HEK293T (cell line): ENCODE data around the gene LIME1.

Experiments
- CTCF ChIA-PET: fragments of 350-600 bp; formaldehyde crosslinking; extraction: SDS; loops from one replicate; lab custom pipeline; 2021; ENCODE audit warnings: antibody characterized with exemption, inconsistent platforms; lab: Yijun Ruan, JAX
- POLR2A ChIA-PET: fragments of 350-600 bp; formaldehyde crosslinking; extraction: SDS; loops from one replicate; lab custom pipeline; 2020; ENCODE audit warnings: antibody characterized with exemption, inconsistent platforms; lab: Yijun Ruan, JAX
- DNase-seq: peaks from one replicate; pipeline ENCODE4 v3.0.0; 2012; ENCODE audit warnings: mixed read lengths; ENCODE audit errors: extremely low spot score
- ARNT ChIP-seq: fragments of 450-650 bp; IDR thresholded peaks from 2 replicates; pipeline ENCODE4 v1.6.1; 2017; ENCODE audit warnings: mild to moderate bottlenecking
- BHLHE40 ChIP-seq: fragments of 450-650 bp; IDR thresholded peaks from 2 replicates; pipeline ENCODE4 v1.6.1; 2016; ENCODE audit warnings: mild to moderate bottlenecking, moderate library complexity, borderline replicate concordance
- CTBP1 ChIP-seq: fragments of 450-650 bp; IDR thresholded peaks from 2 replicates; pipeline ENCODE4 v1.6.1; 2016; ENCODE audit warnings: borderline replicate concordance
- ELF4 ChIP-seq: fragments of 450-650 bp; IDR thresholded peaks from 2 replicates; pipeline ENCODE4 v1.6.1; 2017; ENCODE audit warnings: antibody characterized with exemption
- FOXA1 ChIP-seq: fragments of 450-650 bp; IDR thresholded peaks from 2 replicates; pipeline ENCODE4 v1.6.1; 2016; ENCODE audit warnings: mild to moderate bottlenecking
- FOXK2 ChIP-seq: fragments of 450-650 bp; IDR thresholded peaks from 2 replicates; pipeline ENCODE4 v1.6.1; 2016; ENCODE audit warnings: mild to moderate bottlenecking
- FOXM1 ChIP-seq: fragments of 450-650 bp; IDR thresholded peaks from 2 replicates; pipeline ENCODE4 v1.6.1; 2017; ENCODE audit warnings: mild to moderate bottlenecking, borderline replicate concordance
- HDGF ChIP-seq: fragments of 450-650 bp; IDR thresholded peaks from 2 replicates; pipeline ENCODE4 v1.6.1; 2017; ENCODE audit warnings: antibody characterized with exemption, borderline replicate concordance
- L3MBTL2 ChIP-seq: fragments of 450-650 bp; conservative IDR thresholded peaks from 2 replicates; pipeline ENCODE4 v1.6.1; 2016; ENCODE audit warnings: mild to moderate bottlenecking
- LEF1 ChIP-seq: fragments of 450-650 bp; IDR thresholded peaks from 2 replicates; pipeline ENCODE4 v1.6.1; 2017; ENCODE audit warnings: mild to moderate bottlenecking, borderline replicate concordance
- NFRKB ChIP-seq: fragments of 450-650 bp; IDR thresholded peaks from 2 replicates; pipeline ENCODE4 v1.6.1; 2016; ENCODE audit warnings: mild to moderate bottlenecking, moderate library complexity
- SP1 ChIP-seq: fragments of 450-650 bp; IDR thresholded peaks from 2 replicates; pipeline ENCODE4 v1.6.1; 2017
- SUZ12 ChIP-seq: fragments of 450-650 bp; IDR thresholded peaks from 2 replicates; pipeline ENCODE4 v1.6.1; 2016; ENCODE audit warnings: mild to moderate bottlenecking
- TARDBP ChIP-seq: fragments of 450-650 bp; IDR thresholded peaks from 2 replicates; pipeline ENCODE4 v1.6.1; 2016
- ZNF384 ChIP-seq: fragments of 450-650 bp; IDR thresholded peaks from 2 replicates; pipeline ENCODE4 v1.6.1; 2016
- TF ChIP-seq, protein P1 (sequence below): fragments of 450-650 bp; IDR thresholded peaks from 2 replicates; pipeline ENCODE4 v1.6.1; 2016

The LIME1 gene

DNA sequence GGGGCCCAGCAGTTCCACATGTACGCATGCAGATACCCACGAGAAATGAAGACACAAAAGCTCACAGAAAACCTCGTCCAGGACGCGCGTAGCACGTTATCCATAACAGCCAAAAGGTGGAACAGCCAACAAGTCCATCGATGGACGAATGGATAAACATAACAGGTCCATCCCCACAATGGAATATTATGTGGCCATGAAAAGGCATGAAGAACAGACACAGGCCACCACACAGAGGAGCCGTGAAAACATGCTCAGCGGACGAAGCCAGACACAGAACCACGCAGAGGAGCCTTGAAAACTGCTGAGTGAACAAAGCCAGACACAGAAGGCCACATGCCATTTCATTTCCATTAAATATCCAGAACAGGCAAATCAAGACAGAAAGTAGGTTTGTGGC is 41.1 kb downstream of the LIME1 start:
- DNase-seq = no peak
- POLR2A ChIA-PET = no interaction called here
- CTCF ChIA-PET = no interaction called here
- TF ChIP-seq, protein P1, sequence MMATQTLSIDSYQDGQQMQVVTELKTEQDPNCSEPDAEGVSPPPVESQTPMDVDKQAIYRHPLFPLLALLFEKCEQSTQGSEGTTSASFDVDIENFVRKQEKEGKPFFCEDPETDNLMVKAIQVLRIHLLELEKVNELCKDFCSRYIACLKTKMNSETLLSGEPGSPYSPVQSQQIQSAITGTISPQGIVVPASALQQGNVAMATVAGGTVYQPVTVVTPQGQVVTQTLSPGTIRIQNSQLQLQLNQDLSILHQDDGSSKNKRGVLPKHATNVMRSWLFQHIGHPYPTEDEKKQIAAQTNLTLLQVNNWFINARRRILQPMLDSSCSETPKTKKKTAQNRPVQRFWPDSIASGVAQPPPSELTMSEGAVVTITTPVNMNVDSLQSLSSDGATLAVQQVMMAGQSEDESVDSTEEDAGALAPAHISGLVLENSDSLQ = no peak
- TF ChIP-seq TARDBP (no peak), CTBP1 (no peak)

DNA sequence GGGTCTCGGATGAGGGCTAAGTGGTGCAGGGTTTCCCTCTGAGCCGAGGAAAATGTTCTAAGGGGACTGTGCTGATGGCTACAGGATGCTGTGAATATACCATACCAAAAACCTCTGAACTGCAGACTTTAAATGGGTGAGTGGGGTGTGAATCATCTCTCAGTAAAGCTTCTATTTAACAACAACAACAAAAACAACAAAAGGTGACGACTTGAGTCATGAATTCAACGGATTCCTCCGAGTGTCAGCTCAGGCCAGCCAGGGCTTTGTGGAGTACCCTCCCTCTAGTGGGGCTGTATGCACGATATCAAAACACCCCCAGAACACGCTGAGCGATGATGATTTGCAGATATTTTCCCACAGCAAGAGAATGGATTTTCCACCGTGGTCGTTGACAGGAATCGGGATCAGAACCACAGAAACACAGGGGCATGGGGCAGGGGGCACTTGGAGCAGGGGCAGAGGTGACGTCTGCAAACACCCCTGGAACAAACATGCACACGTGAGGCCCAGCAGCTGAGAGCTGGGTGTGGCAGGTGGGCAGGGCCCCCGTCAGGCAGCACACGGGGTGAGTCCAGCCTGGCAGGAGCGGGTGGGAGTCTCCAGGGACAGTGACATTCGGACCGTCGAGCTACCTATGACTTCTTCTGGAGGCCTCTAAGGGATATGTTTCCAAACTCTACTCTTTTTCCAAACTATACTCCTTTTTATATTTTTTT is 41.7 kb downstream of the LIME1 start:
- ChIA-PET POLR2A (no interaction called here), CTCF (no interaction called here)
- TF ChIP-seq FOXK2 (no peak), CTBP1 (no peak), SP1 (no peak), ELF4 (no peak), L3MBTL2 (no peak), LEF1 (no peak), FOXA1 (no peak), TARDBP (no peak)
- no peak for DNase-seq

DNA sequence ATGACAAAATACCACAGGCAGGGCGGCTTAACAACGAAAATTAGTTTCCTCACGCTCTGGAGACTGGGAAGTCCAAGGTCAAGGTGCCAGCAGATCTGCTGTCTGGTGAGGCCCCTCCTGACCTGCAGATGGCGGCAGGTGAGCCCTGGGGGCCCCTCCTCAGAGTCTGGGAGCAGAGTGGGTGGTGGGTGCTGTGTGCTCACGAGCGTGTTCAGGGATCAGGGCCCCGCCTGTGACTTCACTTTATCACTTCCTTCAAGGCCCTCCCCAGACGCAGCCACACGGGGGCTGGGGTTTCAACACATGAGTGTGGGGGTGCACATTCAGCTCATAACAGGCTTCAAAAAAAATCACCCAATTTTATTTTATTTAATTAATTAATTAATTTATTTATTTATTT is 42.4 kb downstream of the LIME1 start:
- TF ChIP-seq SUZ12 (no peak), ARNT (no peak), ELF4 (no peak), SP1 (no peak), TARDBP (no peak), ZNF384 (no peak), FOXA1 (no peak), FOXM1 (no peak), HDGF (no peak), FOXK2 (no peak)
- no peak for DNase-seq
- CTCF ChIA-PET = no interaction called here
- POLR2A ChIA-PET = no interaction called here

DNA sequence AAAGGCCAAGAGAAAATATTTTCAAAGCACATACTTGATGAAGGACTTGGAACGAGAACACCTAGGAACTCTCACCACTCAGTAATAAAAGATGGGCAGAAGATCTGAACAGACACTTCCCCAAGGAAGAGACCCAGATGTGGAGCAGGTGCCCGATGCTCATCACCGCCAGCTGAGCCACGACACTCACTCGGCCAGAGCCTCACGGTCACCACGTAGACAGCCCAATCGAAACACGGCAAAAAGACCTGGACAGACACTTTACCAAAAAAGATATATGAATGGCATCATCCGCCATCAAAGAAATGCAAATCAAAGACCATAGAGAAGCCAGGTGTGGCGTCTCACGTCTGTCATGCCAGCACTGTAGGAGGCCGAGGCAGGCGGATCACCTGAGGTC is 44.7 kb downstream of the LIME1 start:
- POLR2A ChIA-PET = no interaction called here
- TF ChIP-seq SP1 = no peak
- TF ChIP-seq ZNF384 = no peak
- no peak for TF ChIP-seq ARNT
- DNase-seq = no peak
- CTCF ChIA-PET = no interaction called here

DNA sequence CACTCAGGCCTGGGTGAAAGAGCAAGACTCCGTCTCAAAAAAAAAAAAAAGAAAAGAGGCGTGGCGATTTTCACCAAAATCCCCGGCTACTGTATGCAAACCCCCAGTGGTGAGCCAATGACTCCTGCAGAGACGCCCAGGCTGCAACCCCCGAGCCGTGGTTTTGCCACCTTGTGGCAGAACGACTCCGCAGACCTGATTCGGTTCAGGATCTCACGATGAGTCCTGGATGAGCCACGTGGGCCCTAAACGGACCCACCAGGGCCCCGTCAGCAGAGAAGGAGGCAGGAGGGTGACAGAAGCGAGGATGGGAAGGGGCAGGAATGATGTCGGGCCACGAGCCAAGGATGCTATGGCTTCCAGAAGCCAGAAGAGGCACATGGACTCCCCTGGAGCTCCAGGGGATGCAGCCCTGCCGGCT is 45.6 kb downstream of the LIME1 start:
- no peak for TF ChIP-seq ARNT
- peak; percentile 66; the same call in 1 of the 2 replicates for TF ChIP-seq ZNF384
- CTCF ChIA-PET = interaction anchor here (0.7 kb wide), 1 partner anchor 74 kb away, joined by 3 read pairs; no protein-coding TSS in a partner anchor
- DNase-seq = peak; percentile 33
- POLR2A ChIA-PET = no interaction called here

DNA sequence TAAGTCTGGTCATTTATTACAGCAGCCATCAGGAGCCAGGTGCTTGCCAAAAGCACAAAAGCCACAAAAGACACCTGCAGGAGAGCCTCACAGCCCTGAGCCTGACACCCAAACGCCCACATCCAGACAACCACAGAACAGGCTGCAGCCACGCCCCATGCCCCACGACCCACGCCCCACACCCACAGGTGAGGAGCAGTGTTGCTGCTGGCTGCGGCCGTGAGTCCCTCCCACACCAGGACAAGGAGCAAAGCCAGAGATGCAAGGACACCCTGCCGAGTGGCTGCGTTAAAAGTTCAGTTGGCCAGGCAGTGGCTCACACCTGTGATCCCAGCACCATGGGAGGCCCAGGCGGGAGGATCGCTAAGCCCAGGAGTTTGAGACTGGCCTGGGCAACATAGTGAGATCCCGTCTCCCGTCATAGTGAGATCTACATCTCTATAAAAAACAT is 46.1 kb downstream of the LIME1 start:
- no peak for TF ChIP-seq L3MBTL2
- TF ChIP-seq ARNT = no peak
- TF ChIP-seq BHLHE40 = no peak
- TF ChIP-seq ZNF384 = no peak
- CTCF ChIA-PET = interaction anchor here (0.7 kb wide), 1 partner anchor 74 kb away, joined by 3 read pairs; no protein-coding TSS in a partner anchor
- no peak for DNase-seq
- POLR2A ChIA-PET = no interaction called here

DNA sequence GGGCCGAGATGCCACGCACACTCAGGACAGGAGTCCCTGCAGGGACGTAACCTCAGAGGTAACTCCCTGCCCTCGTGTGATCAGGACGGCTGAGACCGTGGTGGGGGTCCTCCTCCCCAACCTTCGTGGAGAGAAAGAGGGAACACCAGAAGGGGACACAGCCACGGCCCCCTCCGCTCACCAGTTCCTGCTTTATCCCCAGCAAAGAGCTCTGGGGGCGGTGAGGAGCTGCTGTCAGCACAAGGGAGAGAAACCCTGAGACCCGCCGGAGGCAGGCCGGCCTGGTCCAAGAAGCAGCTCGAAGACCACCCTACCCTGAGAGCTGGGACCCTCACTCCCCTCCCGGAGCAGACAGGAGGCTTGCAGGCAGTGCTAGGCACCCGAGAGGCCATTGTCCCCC is 47.5 kb downstream of the LIME1 start:
- DNase-seq = no peak
- CTCF ChIA-PET = interaction anchor here (0.6 to 2.1 kb wide), 2 partner anchors 8 to 9 kb away, joined by 3 to 8 read pairs; no protein-coding TSS in a partner anchor
- TF ChIP-seq NFRKB = no peak
- no peak for TF ChIP-seq ELF4
- TF ChIP-seq, protein P1 = no peak
- POLR2A ChIA-PET = interaction anchor here (1.1 to 2.4 kb wide), 3 partner anchors 8 to 81 kb away, joined by 3 to 9 read pairs (median 5); partner anchors contain the start of gene TPD52L2

DNA sequence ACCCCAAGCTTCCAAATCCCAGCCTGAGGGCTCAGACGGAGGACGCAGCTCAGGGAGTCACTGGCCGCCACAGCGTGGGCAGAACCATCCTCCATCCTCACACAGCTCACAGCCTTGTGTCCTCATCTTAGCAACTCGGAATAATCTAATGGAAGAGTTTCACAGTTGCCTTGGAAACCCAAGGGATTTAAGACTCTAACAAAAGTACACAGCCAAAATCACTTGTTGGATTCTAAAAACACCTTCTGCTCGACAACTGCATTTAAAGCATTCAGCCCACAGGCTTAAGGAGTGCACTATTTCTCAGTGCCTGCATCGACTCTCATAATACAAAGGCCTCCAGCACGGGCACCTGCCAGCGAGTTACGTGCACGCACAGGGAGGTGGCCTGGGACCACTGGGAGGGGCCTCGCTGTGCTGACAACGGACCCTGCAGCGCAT is 49.2 kb downstream of the LIME1 start:
- POLR2A ChIA-PET = no interaction called here
- no peak for DNase-seq
- TF ChIP-seq TARDBP (no peak), NFRKB (no peak), FOXK2 (no peak), SP1 (no peak), SUZ12 (no peak), L3MBTL2 (no peak), HDGF (no peak)
- CTCF ChIA-PET = interaction anchor here (0.6 to 1.5 kb wide), 3 partner anchors 9 to 88 kb away, joined by 3 to 7 read pairs (median 6); no protein-coding TSS in a partner anchor
